ENCODE data around the gene SNRPE. TPM values are rescaled to one million over a fixed set of nuclear protein-coding genes. Genes with fewer than 3 reads are reported as not detected.
"Not testable (repeated sequence)": the region's sequence is repeated elsewhere in the genome, so short reads cannot be mapped to it uniquely, and the experiment has no call there.

SNRPE gene
- total RNA-seq, 2 donors from 2014 or later, result 86.1 to 146 TPM

GRCh38 chr1:203828002-203828401, 33.4 kb upstream of the SNRPE start:
- Histone ChIP-seq H3K4me1 (no peaks in the 10 kb centered on the region), H3K9ac (ENCODE audit: low read depth in 2 of 2, low read length in 2 of 2) (no peak overlapping the region), H3K27ac (no peak overlapping the region), H3K36me3 (peaks cover 9% of the 10 kb centered on the region), H3K4me3 (no peak overlapping the region), H3K27me3 (no peaks in the 10 kb centered on the region), H3K9me3 (no peaks in the 10 kb centered on the region)
- intact Hi-C loops (cut with DNase I), result no loop called here
- TF ChIP-seq CTCF (IDR thresholded peaks at IDR 0.05), result no peak
- no peak for DNase-seq

GRCh38 chr1:203828503-203828902, 32.9 kb upstream of the SNRPE start:
- Histone ChIP-seq H3K27ac (no peak overlapping the region), H3K4me3 (no peak overlapping the region), H3K27me3 (no peaks in the 10 kb centered on the region), H3K36me3 (peaks cover 9% of the 10 kb centered on the region), H3K9me3 (no peaks in the 10 kb centered on the region), H3K9ac (ENCODE audit: low read depth in 2 of 2, low read length in 2 of 2) (no peak overlapping the region), H3K4me1 (no peaks in the 10 kb centered on the region)
- intact Hi-C loops (cut with DNase I), result no loop called here
- TF ChIP-seq CTCF (IDR thresholded peaks at IDR 0.05), result no peak
- DNase-seq, result no peak

- H3K27me3 ChIP-seq; H3K36me3 ChIP-seq; intact Hi-C loops (cut with DNase I); H3K4me1 ChIP-seq; H3K27ac ChIP-seq; DNase-seq; H3K9ac ChIP-seq (ENCODE audit: low read depth in 2 of 2, low read length in 2 of 2); H3K4me3 ChIP-seq; H3K9me3 ChIP-seq: not testable (repeated sequence)
Measured at GRCh38 chr1:203829247-203829646, 32.2 kb upstream of the SNRPE start.

GRCh38 chr1:203835476-203835875, 25.9 kb upstream of the SNRPE start:
- TF ChIP-seq CTCF (IDR thresholded peaks at IDR 0.05), result no peak
- Histone ChIP-seq H3K9me3 (no peaks in the 10 kb centered on the region), H3K4me3 (no peak overlapping the region), H3K36me3 (peaks cover 55% of the 10 kb centered on the region), H3K27ac (no peak overlapping the region), H3K27me3 (no peaks in the 10 kb centered on the region), H3K4me1 (no peaks in the 10 kb centered on the region), H3K9ac (ENCODE audit: low read depth in 2 of 2, low read length in 2 of 2) (no peak overlapping the region)
- intact Hi-C loops (cut with DNase I), result no loop called here
- no peak for DNase-seq

- Histone ChIP-seq H3K27me3 (no peaks in the 10 kb centered on the region), H3K9me3 (no peaks in the 10 kb centered on the region), H3K4me1 (no peaks in the 10 kb centered on the region), H3K9ac (ENCODE audit: low read depth in 2 of 2, low read length in 2 of 2) (no peak overlapping the region), H3K27ac (no peak overlapping the region), H3K4me3 (no peak overlapping the region), H3K36me3 (peaks cover 50% of the 10 kb centered on the region)
- DNase-seq, result no peak
- intact Hi-C loops (cut with DNase I), result no loop called here
- no peak for TF ChIP-seq CTCF (IDR thresholded peaks at IDR 0.05)
Measured at GRCh38 chr1:203839081-203839480, 22.3 kb upstream of the SNRPE start.

GRCh38 chr1:203840208-203840808, 21.1 kb upstream of the SNRPE start:
- H3K27ac ChIP-seq, result no peak overlapping the region
- H3K36me3 ChIP-seq, result peaks cover 39% of the 10 kb centered on the region
- no peak overlapping the region for H3K4me3 ChIP-seq
- no peaks in the 10 kb centered on the region for H3K27me3 ChIP-seq
- intact Hi-C loops (cut with DNase I), result no loop called here
- no peak for TF ChIP-seq CTCF (IDR thresholded peaks at IDR 0.05)
- no peaks in the 10 kb centered on the region for H3K4me1 ChIP-seq
- no peaks in the 10 kb centered on the region for H3K9me3 ChIP-seq
- no peak overlapping the region for H3K9ac ChIP-seq (ENCODE audit: low read depth in 2 of 2, low read length in 2 of 2)
- no peak for DNase-seq
